Measurements from ENCODE around the gene GCG.

GRCh38 chr2:162148956-162149355 lies 3.1 kb downstream of the GCG start:
- TF ChIP-seq, protein P1, sequence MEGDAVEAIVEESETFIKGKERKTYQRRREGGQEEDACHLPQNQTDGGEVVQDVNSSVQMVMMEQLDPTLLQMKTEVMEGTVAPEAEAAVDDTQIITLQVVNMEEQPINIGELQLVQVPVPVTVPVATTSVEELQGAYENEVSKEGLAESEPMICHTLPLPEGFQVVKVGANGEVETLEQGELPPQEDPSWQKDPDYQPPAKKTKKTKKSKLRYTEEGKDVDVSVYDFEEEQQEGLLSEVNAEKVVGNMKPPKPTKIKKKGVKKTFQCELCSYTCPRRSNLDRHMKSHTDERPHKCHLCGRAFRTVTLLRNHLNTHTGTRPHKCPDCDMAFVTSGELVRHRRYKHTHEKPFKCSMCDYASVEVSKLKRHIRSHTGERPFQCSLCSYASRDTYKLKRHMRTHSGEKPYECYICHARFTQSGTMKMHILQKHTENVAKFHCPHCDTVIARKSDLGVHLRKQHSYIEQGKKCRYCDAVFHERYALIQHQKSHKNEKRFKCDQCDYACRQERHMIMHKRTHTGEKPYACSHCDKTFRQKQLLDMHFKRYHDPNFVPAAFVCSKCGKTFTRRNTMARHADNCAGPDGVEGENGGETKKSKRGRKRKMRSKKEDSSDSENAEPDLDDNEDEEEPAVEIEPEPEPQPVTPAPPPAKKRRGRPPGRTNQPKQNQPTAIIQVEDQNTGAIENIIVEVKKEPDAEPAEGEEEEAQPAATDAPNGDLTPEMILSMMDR (IDR thresholded peaks at IDR 0.05) = no peak
- TF ChIP-seq POLR2A (IDR thresholded peaks at IDR 0.05) = no peak
